ENCODE data around the gene SERPINB2. TPM values are rescaled to one million over a fixed set of nuclear protein-coding genes. Genes with fewer than 3 reads are reported as not detected.

SERPINB2 gene
- total RNA-seq = 5.7 and 6.3 TPM in 2 replicates

GRCh38 chr18:63887424-63887823 lies at the start of gene SERPINB2:
Gene SERPINB2 (plus strand): TSS chr18:63887705. CDS start chr18:63891445, 3,740 bp downstream.

DNA sequence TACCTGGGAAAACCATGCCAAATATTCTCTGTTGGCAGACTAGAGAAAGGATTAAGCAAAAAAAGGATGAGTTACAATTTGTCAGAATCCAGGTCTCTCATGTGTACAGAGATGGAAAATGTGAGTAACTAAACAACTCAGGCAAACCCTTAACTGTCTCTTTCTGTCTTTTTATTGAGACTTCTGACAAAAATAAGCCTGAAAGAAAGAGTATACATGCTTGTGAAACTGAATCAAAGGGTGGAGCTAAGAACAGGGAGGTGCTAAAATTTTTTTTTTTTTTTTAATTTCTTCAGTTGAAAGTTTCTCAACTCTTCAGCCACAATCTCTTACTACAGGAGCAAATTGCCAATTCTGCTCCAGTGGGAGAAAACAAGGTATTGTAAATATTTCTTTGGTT lies 20.2 kb downstream of the SERPINB2 start, which contains the start of gene SERPINB10:
TSS of gene SERPINB10 (plus strand) at position 295 of the 400 bp plus-strand sequence. CDS start 7,553 bp downstream, outside the sequence.

DNA sequence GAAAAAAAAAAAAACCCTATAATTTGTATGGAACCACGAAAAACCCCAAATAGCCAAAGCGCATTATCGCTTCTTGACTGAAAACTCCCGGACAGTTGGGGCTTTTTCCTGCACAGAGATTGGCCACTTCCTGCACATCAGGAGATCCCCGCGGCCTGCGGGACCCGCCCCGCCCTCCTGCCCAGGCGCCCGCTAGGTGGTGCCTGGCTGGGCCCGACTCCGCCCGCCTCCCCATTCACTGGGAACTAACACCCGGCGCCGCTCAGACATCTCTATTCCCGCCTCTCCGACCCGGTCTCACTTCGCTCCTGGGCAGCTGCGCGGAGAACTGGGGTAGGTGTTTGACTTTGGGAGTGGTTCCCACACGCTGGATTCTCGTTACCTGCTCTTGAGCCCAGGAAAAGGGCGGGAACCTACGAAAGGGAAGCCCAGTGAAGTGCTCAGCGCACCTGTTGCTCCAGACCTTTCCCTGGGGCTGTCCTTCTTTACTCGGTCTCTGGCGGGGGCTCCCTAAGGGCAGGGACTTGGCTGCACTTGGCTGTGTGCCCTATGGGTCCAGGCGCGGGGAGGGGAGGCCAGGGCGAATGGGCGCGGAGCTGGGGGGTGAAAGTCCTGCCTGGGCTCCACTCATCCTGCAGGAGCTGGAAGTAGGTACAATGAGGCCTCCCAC lies 61.7 kb downstream of the SERPINB2 start, which contains the start of gene HMSD:
TSS of gene HMSD (plus strand) at position 234 of the 670 bp plus-strand sequence. CDS start 4,155 bp downstream, outside the sequence.

Other genes with a start within 250 kb of the SERPINB2 start
- not detected in 2 replicates for gene SERPINB4, start 243.4 kb upstream of the SERPINB2 start, total RNA-seq
- not detected in 2 replicates for gene SERPINB3, start 225.8 kb upstream of the SERPINB2 start, total RNA-seq
- not detected in 2 replicates for gene SERPINB11, start 184.7 kb upstream of the SERPINB2 start, total RNA-seq
- gene SERPINB7, start 112.3 kb upstream of the SERPINB2 start, total RNA-seq = not detected in 2 replicates
- 3.4 TPM in 1 of 2 replicates, not detected in the other for gene SERPINB10, start 20.3 kb downstream of the SERPINB2 start, total RNA-seq
- not detected in 2 replicates for gene HMSD, start 61.6 kb downstream of the SERPINB2 start, total RNA-seq
- gene SERPINB8, start 82.4 kb downstream of the SERPINB2 start, total RNA-seq = 23.3 and 24.1 TPM in 2 replicates